K562 (cell line): Measurements from ENCODE around the gene SPTAN1. TPM values are rescaled to one million over a fixed set of nuclear protein-coding genes. Genes with fewer than 3 reads are reported as not detected.

Source experiments
- CREB1 ChIP-seq, 2 experiments: sonication (generic) in 1 of 2; formaldehyde crosslinking in 1 of 2; IDR thresholded peaks; 2 replicates each; pipeline versions ENCODE4 v1.6.1 to v1.8.0; 2012 to 2022; ENCODE audit warnings: inconsistent platforms in 1 of 2, mild to moderate bottlenecking in 1 of 2, missing genetic modification reagents in 1 of 2, moderate library complexity in 1 of 2
- E2F6 ChIP-seq, 2 experiments: IDR thresholded peaks; 2 replicates each; pipeline ENCODE4 v1.6.1; 2011; ENCODE audit warnings: borderline replicate concordance in 1 of 2, control low read depth in 1 of 2, low read depth in 1 of 2, low read length in 1 of 2, mild to moderate bottlenecking in 1 of 2, mixed read lengths in 1 of 2, moderate library complexity in 1 of 2; ENCODE audit not compliant: insufficient read depth in 1 of 2, insufficient read length in 1 of 2, poor library complexity in 1 of 2, severe bottlenecking in 1 of 2; ENCODE audit errors: extremely low read depth in 1 of 2
- E2F8 ChIP-seq: fragments of 450-650 bp; IDR thresholded peaks from 2 replicates; pipeline ENCODE4 v1.7.1; 2018; ENCODE audit warnings: mild to moderate bottlenecking, low read depth; ENCODE audit not compliant: partially characterized antibody
- KLF13 ChIP-seq: fragments of 450-650 bp; IDR thresholded peaks from 2 replicates; pipeline ENCODE4 v1.6.1; 2016; ENCODE audit warnings: missing genetic modification characterization, low read depth, mild to moderate bottlenecking, missing compliant biosample characterization, moderate library complexity, borderline replicate concordance
- REST ChIP-seq, 2 experiments: fragments of 450-650 bp; formaldehyde crosslinking in 1 of 2; IDR thresholded peaks; 2 replicates each; pipeline versions ENCODE4 v1.4.0 to v1.6.1; 2014 to 2020; ENCODE audit warnings: mild to moderate bottlenecking in 2 of 2, borderline replicate concordance in 1 of 2, low read depth in 1 of 2
- SIN3A ChIP-seq, 2 experiments: fragments of 150-350 bp in 1 of 2; IDR thresholded peaks; 2 replicates each; pipeline ENCODE4 v1.6.1; 2011 to 2016; ENCODE audit warnings: borderline replicate concordance in 2 of 2, low read depth in 2 of 2, low read length in 2 of 2, mild to moderate bottlenecking in 2 of 2, moderate library complexity in 2 of 2; ENCODE audit not compliant: control insufficient read depth in 1 of 2
- THRB ChIP-seq: fragments of 450-650 bp; formaldehyde crosslinking; conservative IDR thresholded peaks from 2 replicates; pipeline ENCODE4 v1.4.0; 2022; ENCODE audit warnings: mild to moderate bottlenecking, missing genetic modification characterization
- ZC3H8 ChIP-seq: fragments of 450-650 bp; IDR thresholded peaks from 2 replicates; pipeline ENCODE4 v1.6.1; 2017
- ZNF583 ChIP-seq: fragments of 250-450 bp; sonication (Bioruptor Pico); IDR thresholded peaks from 2 replicates; pipeline ENCODE4 v1.4.0; 2020
- ZNF75A ChIP-seq: fragments of 450-650 bp; formaldehyde crosslinking; IDR thresholded peaks from 2 replicates; pipeline ENCODE4 v1.4.0; 2020; ENCODE audit warnings: mild to moderate bottlenecking
- polyA plus RNA-seq, 8 experiments: library from polyadenylated mRNA; depleted of rRNA in 4 of 8; stranded (reverse) in 5 of 8; unstranded in 3 of 8; fragments of >200 nt; fragmentation: Nextera tagmentation in 2 of 8; fragmentation: Illumina TruSeq in 1 of 8; extraction: Ambion mirVana in 2 of 8; extraction: Trizol in 1 of 8; gene quantifications; 2 replicates each; pipeline versions ENCODE4 v1.2.1 to v1.2.3, GENCODE V29; 2011 to 2014; ENCODE audit warnings: inconsistent platforms in 1 of 8, missing spikeins in 1 of 8
- total RNA-seq, 7 experiments: library from RNA; depleted of rRNA in 6 of 7; stranded (reverse); fragments of >200 nt in 6 of 7; fragmentation: Illumina TruSeq in 2 of 7; extraction: Trizol in 2 of 7; gene quantifications; 2 replicates each; pipeline versions ENCODE4 v1.2.1 to v1.2.3, GENCODE V29; 2011 to 2021; ENCODE audit warnings: low replicate concordance in 1 of 7

Gene SPTAN1
- total and polyA plus RNA-seq, 9 of the 15 experiments (the other 6 are each of a cell fraction or from before 2014, with no cell fraction given): 1.5 to 13.5 (median 6.8) TPM

DNA sequence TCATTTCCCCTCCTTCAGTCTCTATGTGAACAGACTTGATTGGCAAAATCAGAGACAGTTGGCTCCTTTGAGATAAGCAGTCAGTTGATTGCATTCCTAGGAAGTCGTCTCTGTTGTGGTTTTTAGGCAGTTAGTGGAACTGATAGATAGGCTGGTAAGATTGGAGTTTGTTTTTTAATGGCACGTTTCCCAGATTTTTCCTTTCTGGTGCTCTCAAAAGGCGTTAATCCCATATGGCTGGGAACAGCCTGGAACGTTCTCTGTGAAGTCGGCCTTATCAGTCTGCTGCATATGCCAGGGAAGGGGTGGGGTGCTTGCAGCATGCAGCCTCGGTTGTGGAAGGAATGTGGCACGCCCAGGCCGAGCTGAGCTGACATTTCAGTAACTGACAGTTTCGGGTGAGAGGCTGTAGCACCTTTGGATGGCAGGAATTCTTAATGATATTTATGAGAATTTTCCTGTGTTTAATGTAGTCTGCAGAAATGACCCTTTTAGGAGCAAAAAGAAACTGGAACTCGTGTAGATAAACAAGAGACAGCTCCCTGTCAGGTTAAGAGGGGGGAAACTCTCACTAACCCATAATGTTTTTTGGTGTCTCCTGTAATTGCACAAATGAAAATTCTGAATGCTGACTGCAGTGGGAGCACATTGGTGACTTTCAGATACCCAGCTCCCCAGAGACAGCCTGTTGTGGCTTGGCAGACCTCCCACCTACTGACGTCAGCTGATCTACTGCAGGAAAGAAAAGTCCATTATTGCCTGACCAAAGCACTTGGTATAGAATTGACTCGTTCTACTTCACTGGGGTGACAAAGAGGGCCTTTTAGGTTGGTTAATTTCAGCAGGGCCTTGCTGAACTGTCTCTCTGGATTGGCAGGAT lies 6.3 kb downstream of the SPTAN1 start (continued):
- TF ChIP-seq THRB (CRISPR knock-in tag): peak; percentile 84
- peak in 1 of 2 experiments; percentile 19; a peak in 1 of 4 replicates for TF ChIP-seq SIN3A (IDR thresholded peaks at IDR 0.05; ENCODE audit: borderline replicate concordance in 2 of 2, control insufficient read depth in 1 of 2, low read depth in 2 of 2, low read length in 2 of 2)
- peak; percentile 79 for TF ChIP-seq E2F8
- TF ChIP-seq E2F6 (IDR thresholded peaks at IDR 0.05; ENCODE audit: borderline replicate concordance in 1 of 2, extremely low read depth in 1 of 2, insufficient read depth in 1 of 2, insufficient read length in 1 of 2, low read depth in 1 of 2, low read length in 1 of 2, poor library complexity in 1 of 2, severe bottlenecking in 1 of 2): no peak
- peak; percentile 60; the same call in 1 of the 2 replicates for TF ChIP-seq CREB1 (IDR thresholded peaks at IDR 0.05)
- no peak for TF ChIP-seq CREB1 (CRISPR knock-in tag; IDR thresholded peaks at IDR 0.05)
- TF ChIP-seq KLF13 (tag): peak; percentile 76; the same call in 1 of the 2 replicates
- TF ChIP-seq REST (IDR thresholded peaks at IDR 0.05; ENCODE audit: borderline replicate concordance): no peak
- no peak for TF ChIP-seq REST (CRISPR knock-in tag; IDR thresholded peaks at IDR 0.05; ENCODE audit: low read depth)
- TF ChIP-seq ZNF583: peak; percentile 90; the same call in 1 of the 2 replicates
- 0 out of 2 replicates have a peak, but pooled peaks have one; percentile 39 for TF ChIP-seq ZNF75A (CRISPR knock-in tag)
- peak; percentile 22; the same call in 1 of the 2 replicates for TF ChIP-seq ZC3H8
